Activated CD8-positive, alpha-beta memory T cell treated with anti-CD3 and anti-CD28 coated beads for 36 hours (primary cell): ENCODE results near the gene ANKRD18B. TPM values are rescaled to one million over a fixed set of nuclear protein-coding genes. Genes with fewer than 3 reads are reported as not detected.
"Not testable (repeated sequence)": the region's sequence is repeated elsewhere in the genome, so short reads cannot be mapped to it uniquely, and the experiment has no call there.

Experiments
- CTCF ChIA-PET: fragments of 350-600 bp; sonication (Branson Sonifier 250); formaldehyde crosslinking; loops from one replicate; lab custom pipeline; 2021; ENCODE audit warnings: antibody characterized with exemption; lab: Charles Lee
- POLR2A ChIA-PET: fragments of 350-600 bp; sonication (Branson Sonifier 250); formaldehyde crosslinking; loops from one replicate; lab custom pipeline; 2021; ENCODE audit warnings: antibody characterized with exemption; lab: Charles Lee
- total RNA-seq, 2 experiments: library from RNA; stranded (reverse); gene quantifications; one replicate each; pipeline ENCODE4 v1.2.3, GENCODE V29; 2021

The ANKRD18B gene
- total RNA-seq, 2 experiments from 2014 or later = 0.73 to 1.1 TPM

DNA sequence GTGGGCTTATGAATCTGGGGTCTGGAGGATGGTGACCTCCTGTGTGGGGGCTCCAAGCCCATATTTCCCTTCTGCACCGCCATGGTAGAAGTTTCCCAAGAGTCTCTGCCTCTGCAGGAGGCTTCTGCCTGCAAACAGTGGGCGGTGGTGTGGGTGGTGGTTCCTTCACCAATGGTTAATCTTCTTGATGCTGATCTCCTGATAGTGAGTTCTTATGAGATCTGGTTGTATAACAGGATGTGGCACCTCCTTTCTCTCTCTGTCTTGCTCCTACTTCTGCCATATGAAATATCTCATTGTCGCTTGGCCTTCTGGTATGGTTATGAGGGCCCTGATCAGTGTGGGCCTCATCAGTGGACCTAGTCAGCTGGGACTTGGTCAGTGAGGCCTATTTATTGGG, 73.3 kb downstream of the ANKRD18B start:
- CTCF ChIA-PET, POLR2A ChIA-PET: not testable (repeated sequence)

DNA sequence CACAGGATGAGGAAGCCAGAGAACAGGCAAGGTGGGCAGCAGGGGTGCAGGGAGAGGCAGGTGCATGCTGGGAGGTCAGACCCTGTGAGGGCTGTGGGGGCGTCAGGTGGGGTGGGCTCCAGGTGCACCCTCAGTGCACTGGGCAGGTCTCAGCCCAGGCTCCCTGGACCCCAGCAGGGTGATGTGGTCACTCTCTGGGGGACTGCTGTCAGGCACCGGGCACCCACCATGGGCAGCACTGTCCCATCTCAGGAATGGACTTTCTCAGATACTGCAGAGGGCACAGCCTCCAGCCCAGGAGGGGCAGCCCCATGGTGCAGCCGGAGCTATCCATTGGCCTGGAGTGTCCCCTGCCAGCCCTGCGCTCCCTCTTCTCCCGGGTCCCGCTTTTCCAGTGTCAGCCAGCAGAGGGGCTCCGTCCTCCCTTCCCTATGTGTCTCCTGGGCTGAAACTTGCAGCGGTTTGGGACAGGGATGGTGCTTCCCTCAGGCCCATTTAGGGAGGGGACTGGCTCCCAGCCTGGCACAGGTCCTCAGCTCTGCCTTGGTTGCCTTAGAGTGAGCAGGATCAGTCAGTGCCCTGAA, 74.8 kb downstream of the ANKRD18B start:
- CTCF ChIA-PET, POLR2A ChIA-PET: not testable (repeated sequence)

DNA sequence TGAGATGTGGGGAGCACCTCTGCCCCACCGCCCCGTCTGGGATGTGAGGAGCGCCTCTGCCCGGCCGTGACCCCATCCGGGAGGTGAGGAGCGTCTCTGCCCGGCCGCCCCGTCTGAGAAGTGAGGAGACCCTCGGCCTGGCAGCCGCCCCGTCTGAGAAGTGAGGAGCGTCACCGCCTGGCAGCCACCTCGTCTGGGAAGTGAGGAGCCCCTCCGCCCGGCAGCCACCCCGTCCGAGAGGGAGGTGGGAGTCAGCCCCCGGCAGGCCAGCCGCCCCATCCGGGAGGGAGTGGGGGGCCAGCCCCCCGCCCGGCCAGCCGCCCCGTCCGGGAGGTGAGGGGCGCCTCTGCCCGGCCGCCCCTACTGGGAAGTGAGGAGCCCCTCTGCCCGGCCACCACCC, 76.9 kb downstream of the ANKRD18B start:
- CTCF ChIA-PET, POLR2A ChIA-PET: not testable (repeated sequence)

DNA sequence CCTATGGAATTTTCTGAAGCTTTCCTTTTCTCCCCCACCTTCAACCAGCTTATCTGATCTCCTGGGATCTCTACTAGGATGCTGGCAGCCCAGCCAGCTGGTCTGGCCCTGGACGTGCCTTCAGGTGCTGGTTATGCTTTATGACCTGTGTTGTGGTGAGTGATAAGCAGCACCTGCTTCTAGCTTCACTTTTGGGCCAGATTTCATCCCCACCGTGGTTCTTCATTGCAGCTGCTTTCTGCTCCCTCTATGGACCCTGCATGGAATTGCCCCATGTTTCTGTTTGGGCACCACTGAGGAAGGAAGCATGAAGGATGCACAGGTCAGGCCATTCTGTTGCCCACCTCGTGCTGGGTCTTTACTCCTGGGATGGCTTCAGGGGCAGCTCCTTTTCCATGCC, 80.2 kb downstream of the ANKRD18B start:
- CTCF ChIA-PET = interaction anchor here (0.6 kb wide), 1 partner anchor 15 kb away, joined by 3 read pairs; no protein-coding TSS in a partner anchor
- POLR2A ChIA-PET = not testable (repeated sequence)

DNA sequence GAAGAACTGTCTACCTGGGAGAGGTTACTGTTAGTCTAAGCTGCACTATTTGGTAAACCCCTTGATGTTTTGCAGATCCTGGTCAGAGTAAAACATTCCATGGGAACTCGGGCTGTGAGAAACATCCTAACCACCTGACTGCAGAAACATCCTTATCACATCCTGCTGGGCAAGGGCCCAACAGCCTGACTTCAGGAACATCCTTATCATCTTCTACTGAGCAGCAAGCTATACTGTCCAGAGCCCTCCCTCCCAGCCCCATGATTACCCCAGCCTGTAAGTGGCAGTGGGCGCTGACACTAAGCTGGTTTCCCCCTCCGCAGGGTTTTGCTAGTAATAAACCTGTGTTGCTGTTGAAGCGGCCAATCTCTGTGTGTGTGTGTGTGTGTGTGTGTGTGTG, 80.9 kb downstream of the ANKRD18B start:
- POLR2A ChIA-PET, CTCF ChIA-PET: not testable (repeated sequence)

DNA sequence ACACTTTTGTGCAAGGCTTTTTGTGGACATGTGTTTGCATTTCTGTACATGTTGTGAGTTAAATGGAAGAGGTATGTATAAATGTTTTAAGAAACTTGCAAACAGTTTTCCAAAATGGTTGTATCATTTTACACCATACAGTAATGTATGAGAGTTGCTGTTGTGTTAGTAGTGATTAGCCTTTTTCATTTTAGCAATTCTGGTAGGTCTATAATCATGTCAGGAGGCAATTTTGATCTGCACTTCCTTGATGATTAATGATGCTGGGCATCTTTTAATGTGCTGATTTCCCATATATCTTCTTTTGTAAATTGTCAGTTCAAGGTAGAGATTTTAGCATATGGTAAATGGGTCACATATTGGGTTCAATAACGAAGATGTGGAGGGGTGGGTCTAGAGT, 87.3 kb downstream of the ANKRD18B start:
- CTCF ChIA-PET = no interaction called here

DNA sequence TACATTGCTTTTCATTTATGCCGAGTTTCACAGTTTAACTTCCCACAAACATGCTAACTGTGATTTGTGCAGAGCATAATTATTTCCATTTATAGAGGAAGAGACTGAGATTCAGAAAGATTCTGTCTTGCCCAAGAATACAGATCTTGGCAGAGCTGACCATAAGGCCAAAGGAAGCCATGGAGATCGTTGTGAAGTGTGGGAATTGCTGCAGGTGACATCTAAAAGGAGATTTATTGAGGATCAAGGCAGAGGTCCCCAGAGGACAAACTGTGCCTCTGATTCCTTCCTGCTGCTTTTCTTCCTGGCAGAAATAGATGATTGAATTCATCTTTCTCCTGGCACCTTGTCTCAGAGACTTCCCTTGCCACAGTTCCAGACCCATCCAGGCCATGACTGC, 88.4 kb downstream of the ANKRD18B start:
- POLR2A ChIA-PET, CTCF ChIA-PET: not testable (repeated sequence)

More for the DNA sequence above, 87.3 kb downstream of the ANKRD18B start:
- POLR2A ChIA-PET = no interaction called here

DNA sequence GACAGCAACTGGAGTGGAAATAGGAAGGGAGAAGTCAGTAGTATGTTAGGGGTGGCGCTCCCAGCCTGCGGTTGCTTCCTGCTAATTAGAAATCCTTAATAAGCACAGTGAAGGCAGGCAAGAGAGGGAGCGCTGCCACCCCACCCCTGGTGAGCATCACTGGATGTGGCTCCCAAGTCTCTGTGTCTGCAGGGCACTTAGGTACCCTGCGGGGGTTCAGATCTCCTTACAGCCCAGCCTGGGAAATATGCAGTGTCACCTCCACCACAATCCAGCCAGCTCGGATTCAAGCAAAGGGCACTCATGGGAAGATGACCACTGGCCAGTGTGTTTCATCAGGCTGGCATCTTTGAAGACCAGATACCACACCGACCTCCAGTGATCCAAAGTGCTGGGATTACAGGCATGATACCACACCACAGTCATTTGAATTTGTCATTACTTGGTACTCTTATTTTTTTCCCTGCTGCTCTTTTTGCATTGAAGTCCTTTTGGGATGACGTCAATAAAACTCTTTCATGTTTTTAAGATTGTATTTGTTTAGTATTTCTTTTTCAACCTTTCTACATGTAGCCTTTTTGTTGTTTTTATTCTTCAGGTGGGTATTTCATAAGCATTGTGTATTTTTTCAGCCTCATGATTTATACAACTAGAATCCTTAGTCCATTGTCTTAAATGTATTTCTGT, 90.1 kb downstream of the ANKRD18B start:
- ChIA-PET POLR2A (no interaction called here), CTCF (no interaction called here)

DNA sequence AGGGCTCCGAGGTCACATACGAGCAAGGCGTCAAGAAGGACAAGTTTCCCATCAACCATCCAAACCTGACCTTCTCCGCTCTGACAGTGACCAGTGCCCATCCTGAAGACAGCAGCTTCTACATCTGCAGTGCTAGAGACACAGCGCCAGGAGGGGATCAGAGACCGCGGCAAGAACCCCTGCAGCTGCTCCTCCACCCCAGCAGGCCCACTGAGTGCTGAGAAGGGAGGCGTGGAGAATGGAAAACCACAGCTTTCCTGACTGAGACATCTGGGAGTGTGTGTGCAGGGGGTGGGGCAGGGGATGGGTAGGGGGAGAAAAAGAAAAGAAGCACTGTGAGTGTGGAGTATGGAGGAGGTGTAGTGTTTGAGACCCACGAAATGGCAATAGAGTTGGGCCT, 94.3 kb downstream of the ANKRD18B start:
- CTCF ChIA-PET = interaction anchor here (0.8 kb wide), 1 partner anchor 103 kb away, joined by 3 read pairs; no protein-coding TSS in a partner anchor
- POLR2A ChIA-PET = not testable (repeated sequence)

DNA sequence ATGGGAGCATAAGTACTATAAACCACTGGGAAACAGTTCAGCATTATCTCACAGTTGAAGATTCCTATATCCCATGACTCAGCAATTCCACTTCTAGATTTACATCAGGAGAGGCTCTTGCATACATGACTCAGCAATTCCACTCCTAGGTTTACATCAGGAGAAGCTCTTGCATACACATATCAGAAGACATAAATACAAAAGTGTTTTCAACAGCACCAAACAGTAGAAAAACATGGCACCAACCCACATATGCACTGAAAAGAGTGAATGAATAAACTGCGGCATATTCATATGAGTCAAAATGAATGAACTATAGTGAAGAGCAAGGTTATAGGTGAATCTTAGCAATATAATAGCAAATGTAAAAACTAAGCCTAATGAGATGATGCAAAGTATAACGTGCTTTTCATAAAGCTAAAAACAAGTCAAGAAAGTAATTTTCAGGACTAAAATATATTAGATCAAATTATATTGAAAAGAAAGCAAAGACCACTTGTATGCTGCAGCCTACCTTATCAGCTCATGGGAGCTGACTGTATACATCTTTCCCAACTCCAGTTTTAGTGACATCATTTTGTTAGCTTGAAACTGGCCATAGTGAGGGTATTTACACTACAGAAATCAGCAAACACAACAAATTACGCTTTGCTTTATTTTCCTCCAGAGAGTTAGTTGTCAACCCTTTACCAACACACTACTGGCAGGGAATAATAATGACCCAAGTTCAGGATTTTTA, 95.8 kb downstream of the ANKRD18B start:
- POLR2A ChIA-PET = no interaction called here

DNA sequence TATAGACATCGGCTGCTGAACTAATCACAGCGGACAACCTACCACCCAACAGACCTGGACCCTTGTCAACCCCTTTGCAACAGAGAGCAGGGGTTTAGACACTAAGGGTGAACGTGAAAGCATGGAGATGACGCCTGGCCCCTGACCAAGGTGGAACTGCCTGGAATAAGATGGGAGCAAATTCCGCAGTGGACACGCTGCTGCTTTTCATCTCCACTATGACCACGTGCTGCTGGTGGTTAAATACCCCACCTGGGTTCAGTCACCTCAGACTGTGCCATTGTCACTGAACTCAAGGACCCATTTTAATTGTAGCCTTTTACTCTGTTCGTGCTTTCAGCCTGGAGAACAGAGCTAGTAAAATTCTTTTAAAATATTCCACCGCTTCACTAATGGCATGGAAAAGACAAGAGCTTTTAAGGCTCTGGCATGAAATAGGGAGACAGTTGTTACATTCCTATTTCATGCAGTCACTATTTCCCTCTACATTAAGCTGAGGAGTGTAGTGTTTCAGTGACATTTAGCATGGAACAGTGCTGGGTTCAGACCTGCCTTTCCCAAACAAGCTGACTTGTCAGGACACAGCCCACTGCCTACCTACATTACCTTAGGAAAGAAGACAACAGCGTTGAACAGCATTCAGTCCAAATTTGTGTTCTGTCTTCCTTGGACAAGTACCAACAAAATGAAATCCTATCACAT, 96.8 kb downstream of the ANKRD18B start:
- ChIA-PET CTCF (interaction anchor here (2.3 kb wide), 1 partner anchor 101 kb away, joined by 21 read pairs; no protein-coding TSS in a partner anchor), POLR2A (no interaction called here)

More for the DNA sequence above, 95.8 kb downstream of the ANKRD18B start:
- CTCF ChIA-PET = interaction anchor here (0.6 to 1.4 kb wide), 3 partner anchors 16 to 102 kb away, joined by 3 to 7 read pairs (median 3); no protein-coding TSS in a partner anchor

Other genes starting within 250 kb of the ANKRD18B start
- 10 to 100 TPM; 41.2 to 42.7 TPM for gene NFX1, start 233.7 kb upstream of the ANKRD18B start, total RNA-seq
- gene AQP7, start 121.7 kb upstream of the ANKRD18B start, total RNA-seq = not detected
- gene AQP3, start 76.7 kb upstream of the ANKRD18B start, total RNA-seq = 1 to 10 TPM; 1.6 to 1.7 TPM
- gene NOL6, start 50.3 kb upstream of the ANKRD18B start, total RNA-seq = 10 to 100 TPM; 82.0 to 83.7 TPM